Stimulated activated CD8-positive, alpha-beta memory T cell treated with anti-CD3 and anti-CD28 coated beads, Interleukin-4, amount 100 ng/mL, for 24 hours (primary cell): ENCODE results near the gene OR2L13.
"Not testable (repeated sequence)": the region's sequence is repeated elsewhere in the genome, so short reads cannot be mapped to it uniquely, and the experiment has no call there.

ENCODE experiments used
- DNase-seq: peaks from one replicate; pipeline ENCODE4 v3.0.0-alpha.2; 2020; ENCODE audit warnings: low read depth

OR2L13 gene

GRCh38 chr1:248094884-248095283, at the start of gene OR2L13:
TSS of gene OR2L13 (plus strand) at chr1:248095184. CDS start at chr1:248099376, 4,192 bp downstream.
- no peak for DNase-seq

GRCh38 chr1:248045209-248045608, 49.8 kb upstream of the OR2L13 start:
- no peak for DNase-seq

- DNase-seq = no peak
Measured at GRCh38 chr1:248046536-248046935, 48.4 kb upstream of the OR2L13 start, which contains the start of gene OR2L3. TSS of gene OR2L3 (plus strand) at chr1:248046836. CDS start at chr1:248060682, 13,846 bp downstream.

GRCh38 chr1:248047008-248047407, 48.0 kb upstream of the OR2L13 start:
- DNase-seq = no peak

GRCh38 chr1:248054671-248055070, 40.3 kb upstream of the OR2L13 start:
- no peak for DNase-seq

- DNase-seq = no peak
Measured at GRCh38 chr1:248055261-248055660, 39.7 kb upstream of the OR2L13 start.

- DNase-seq = no peak
Measured at GRCh38 chr1:248065071-248065470, 29.9 kb upstream of the OR2L13 start.

GRCh38 chr1:248065604-248066003, 29.4 kb upstream of the OR2L13 start:
- DNase-seq = no peak

- DNase-seq = not testable (repeated sequence)
Measured at GRCh38 chr1:248083864-248084263, 11.1 kb upstream of the OR2L13 start.

- DNase-seq = no peak
Measured at GRCh38 chr1:248098529-248098928, 3.5 kb downstream of the OR2L13 start.

GRCh38 chr1:248102847-248103246, 7.9 kb downstream of the OR2L13 start:
- no peak for DNase-seq

- DNase-seq = no peak
Measured at GRCh38 chr1:248111157-248111556, 16.2 kb downstream of the OR2L13 start.

GRCh38 chr1:248114890-248115289, 19.9 kb downstream of the OR2L13 start:
- DNase-seq = no peak

- no peak for DNase-seq
Measured at GRCh38 chr1:248127653-248128052, 32.7 kb downstream of the OR2L13 start.

- DNase-seq = no peak
Measured at GRCh38 chr1:248136811-248137210, 41.8 kb downstream of the OR2L13 start.

- DNase-seq = no peak
Measured at GRCh38 chr1:248140846-248141245, 45.9 kb downstream of the OR2L13 start.

- no peak for DNase-seq
Measured at GRCh38 chr1:248143311-248143710, 48.3 kb downstream of the OR2L13 start.

GRCh38 chr1:248144513-248145198, 49.7 kb downstream of the OR2L13 start, which contains the start of gene OR2M5:
TSS of gene OR2M5 (plus strand) at chr1:248145148. CDS start at chr1:248145148, 0 bp downstream.
- no peak for DNase-seq
